Measurements from ENCODE around the gene NRL. TPM values are rescaled to one million over a fixed set of nuclear protein-coding genes. Genes with fewer than 3 reads are reported as not detected.

Gene NRL
- total and polyA plus RNA-seq, 10 of the 15 experiments (the other 5 are each of a cell fraction or from before 2014, with no cell fraction given), result 0.11 to 4.4 (median 2.2) TPM

DNA sequence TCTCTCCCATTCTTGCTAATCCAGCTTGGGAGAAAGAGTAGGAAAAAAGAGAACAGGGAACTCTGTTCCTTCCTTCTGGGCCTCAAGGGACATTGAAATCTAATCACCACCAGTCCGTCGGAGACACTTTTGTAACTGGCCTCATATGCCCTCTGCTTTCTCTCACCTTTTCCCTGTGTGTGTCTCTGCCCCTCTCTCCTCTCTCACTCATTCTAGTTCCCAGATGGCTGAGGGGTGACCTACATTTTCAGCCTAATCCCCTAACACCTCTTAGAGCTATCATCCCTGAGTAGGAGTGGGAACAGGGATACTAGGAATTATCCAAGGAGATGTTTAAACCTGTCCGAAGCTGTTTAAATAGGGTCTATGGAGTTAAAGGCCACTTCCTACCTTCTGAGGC is 29.5 kb downstream of the NRL start (continued):
- TF ChIP-seq, protein P1, sequence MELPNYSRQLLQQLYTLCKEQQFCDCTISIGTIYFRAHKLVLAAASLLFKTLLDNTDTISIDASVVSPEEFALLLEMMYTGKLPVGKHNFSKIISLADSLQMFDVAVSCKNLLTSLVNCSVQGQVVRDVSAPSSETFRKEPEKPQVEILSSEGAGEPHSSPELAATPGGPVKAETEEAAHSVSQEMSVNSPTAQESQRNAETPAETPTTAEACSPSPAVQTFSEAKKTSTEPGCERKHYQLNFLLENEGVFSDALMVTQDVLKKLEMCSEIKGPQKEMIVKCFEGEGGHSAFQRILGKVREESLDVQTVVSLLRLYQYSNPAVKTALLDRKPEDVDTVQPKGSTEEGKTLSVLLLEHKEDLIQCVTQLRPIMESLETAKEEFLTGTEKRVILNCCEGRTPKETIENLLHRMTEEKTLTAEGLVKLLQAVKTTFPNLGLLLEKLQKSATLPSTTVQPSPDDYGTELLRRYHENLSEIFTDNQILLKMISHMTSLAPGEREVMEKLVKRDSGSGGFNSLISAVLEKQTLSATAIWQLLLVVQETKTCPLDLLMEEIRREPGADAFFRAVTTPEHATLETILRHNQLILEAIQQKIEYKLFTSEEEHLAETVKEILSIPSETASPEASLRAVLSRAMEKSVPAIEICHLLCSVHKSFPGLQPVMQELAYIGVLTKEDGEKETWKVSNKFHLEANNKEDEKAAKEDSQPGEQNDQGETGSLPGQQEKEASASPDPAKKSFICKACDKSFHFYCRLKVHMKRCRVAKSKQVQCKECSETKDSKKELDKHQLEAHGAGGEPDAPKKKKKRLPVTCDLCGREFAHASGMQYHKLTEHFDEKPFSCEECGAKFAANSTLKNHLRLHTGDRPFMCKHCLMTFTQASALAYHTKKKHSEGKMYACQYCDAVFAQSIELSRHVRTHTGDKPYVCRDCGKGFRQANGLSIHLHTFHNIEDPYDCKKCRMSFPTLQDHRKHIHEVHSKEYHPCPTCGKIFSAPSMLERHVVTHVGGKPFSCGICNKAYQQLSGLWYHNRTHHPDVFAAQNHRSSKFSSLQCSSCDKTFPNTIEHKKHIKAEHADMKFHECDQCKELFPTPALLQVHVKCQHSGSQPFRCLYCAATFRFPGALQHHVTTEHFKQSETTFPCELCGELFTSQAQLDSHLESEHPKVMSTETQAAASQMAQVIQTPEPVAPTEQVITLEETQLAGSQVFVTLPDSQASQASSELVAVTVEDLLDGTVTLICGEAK (IDR thresholded peaks at IDR 0.05; ENCODE audit: borderline replicate concordance), result no peak
- TF ChIP-seq CBX5 (IDR thresholded peaks at IDR 0.05; ENCODE audit: low read depth) (no peak), REST (IDR thresholded peaks at IDR 0.05; ENCODE audit: low read depth, low read length) (no peak), SUPT20H (IDR thresholded peaks at IDR 0.05; ENCODE audit: borderline replicate concordance, control insufficient read depth, low read depth, low read length) (no peak), IRF3 (IDR thresholded peaks at IDR 0.05) (no peak), TCF12 (IDR thresholded peaks at IDR 0.05; ENCODE audit: low read depth, low read length) (no peak)
- TF ChIP-seq, protein P2, sequence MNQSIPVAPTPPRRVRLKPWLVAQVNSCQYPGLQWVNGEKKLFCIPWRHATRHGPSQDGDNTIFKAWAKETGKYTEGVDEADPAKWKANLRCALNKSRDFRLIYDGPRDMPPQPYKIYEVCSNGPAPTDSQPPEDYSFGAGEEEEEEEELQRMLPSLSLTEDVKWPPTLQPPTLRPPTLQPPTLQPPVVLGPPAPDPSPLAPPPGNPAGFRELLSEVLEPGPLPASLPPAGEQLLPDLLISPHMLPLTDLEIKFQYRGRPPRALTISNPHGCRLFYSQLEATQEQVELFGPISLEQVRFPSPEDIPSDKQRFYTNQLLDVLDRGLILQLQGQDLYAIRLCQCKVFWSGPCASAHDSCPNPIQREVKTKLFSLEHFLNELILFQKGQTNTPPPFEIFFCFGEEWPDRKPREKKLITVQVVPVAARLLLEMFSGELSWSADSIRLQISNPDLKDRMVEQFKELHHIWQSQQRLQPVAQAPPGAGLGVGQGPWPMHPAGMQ (IDR thresholded peaks at IDR 0.05; ENCODE audit: borderline replicate concordance), result no peak

Data from GM12878 (cell line).